Duodenal mucosa (tissue), 2 donors: ENCODE data around the gene SCAMP5.

Experiments used
- H3K27ac ChIP-seq: one replicate; pipeline ENCODE4 v1.7.0; 2013; ENCODE audit warnings: low read depth, low read length
- H3K27me3 ChIP-seq, 2 donors: one replicate each; pipeline ENCODE4 v1.7.0; 2013; ENCODE audit warnings: low read length in 2 of 2, control low read depth in 1 of 2; ENCODE audit not compliant: insufficient read depth in 2 of 2, control insufficient read depth in 1 of 2
- H3K36me3 ChIP-seq, 2 donors: one replicate each; pipeline ENCODE4 v1.7.0; 2013; ENCODE audit warnings: low read length in 2 of 2, control low read depth in 1 of 2; ENCODE audit not compliant: insufficient read depth in 2 of 2, control insufficient read depth in 1 of 2
- H3K4me1 ChIP-seq, 2 donors: one replicate each; pipeline ENCODE4 v1.7.0; 2013; ENCODE audit warnings: low read length in 2 of 2, control low read depth in 1 of 2; ENCODE audit not compliant: insufficient read depth in 2 of 2, control insufficient read depth in 1 of 2
- H3K4me3 ChIP-seq, 2 donors: one replicate each; pipeline ENCODE4 v1.7.0; 2013; ENCODE audit warnings: low read length in 2 of 2, low read depth in 1 of 2
- H3K9ac ChIP-seq, 2 donors: one replicate each; pipeline ENCODE4 v1.7.0; 2013; ENCODE audit warnings: low read length in 2 of 2, low read depth in 1 of 2
- H3K9me3 ChIP-seq, 2 donors: one replicate each; pipeline ENCODE4 v1.7.0; 2013; ENCODE audit warnings: low read length in 2 of 2, control low read depth in 1 of 2; ENCODE audit not compliant: control insufficient read depth in 1 of 2

SCAMP5 gene

DNA sequence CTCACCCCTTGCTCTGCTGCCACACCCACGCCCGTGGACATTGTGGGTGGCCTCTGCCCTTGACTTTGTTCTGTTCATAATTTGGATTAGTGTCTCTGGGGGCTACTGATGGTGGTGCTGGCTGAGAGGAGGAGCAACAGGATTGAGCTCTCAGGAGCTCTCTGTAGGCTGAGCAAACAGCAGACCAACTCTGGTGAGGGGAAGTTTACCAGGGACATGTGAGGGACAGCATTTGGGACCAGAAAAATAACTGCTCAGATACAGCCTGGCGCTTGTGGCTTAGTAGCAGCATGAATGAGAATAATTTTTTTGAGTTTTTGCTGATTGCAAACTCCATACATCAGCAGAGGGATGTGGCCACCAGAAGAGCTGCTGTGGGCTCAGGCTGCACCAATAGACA, 42.9 kb downstream of the SCAMP5 start:
- Histone ChIP-seq H3K4me1 (peaks cover 25 to 35% of the 10 kb centered on the region in 2 donors), H3K4me3 (no peak overlapping the region), H3K9me3 (no peaks in the 10 kb centered on the region), H3K27ac (no peak overlapping the region), H3K27me3 (no peaks in the 10 kb centered on the region), H3K36me3 (no peaks in the 10 kb centered on the region), H3K9ac (no peak overlapping the region)

- Histone ChIP-seq H3K9ac (peak overlapping the region; percentile 43 to 55), H3K27me3 (no peaks in the 10 kb centered on the region), H3K27ac (peak overlapping the region; percentile 81), H3K9me3 (no peaks in the 10 kb centered on the region), H3K4me1 (peaks cover 54 to 63% of the 10 kb centered on the region in 2 donors), H3K4me3 (peak overlapping the region; percentile 13 to 23), H3K36me3 (peaks cover 0 to 2% of the 10 kb centered on the region in 2 donors)
Measured at GRCh38 chr15:75042730-75043508, 47.6 kb downstream of the SCAMP5 start.

- Histone ChIP-seq H3K27me3 (no peaks in the 10 kb centered on the region), H3K9ac (peak overlapping the region; percentile 51 to 55), H3K4me1 (peaks cover 58 to 70% of the 10 kb centered on the region in 2 donors), H3K9me3 (no peaks in the 10 kb centered on the region), H3K4me3 (peak overlapping the region; percentile 13 to 37), H3K36me3 (peaks cover 0 to 5% of the 10 kb centered on the region in 2 donors), H3K27ac (peak overlapping the region; percentile 81)
Measured at GRCh38 chr15:75043509-75044257, 48.3 kb downstream of the SCAMP5 start.

DNA sequence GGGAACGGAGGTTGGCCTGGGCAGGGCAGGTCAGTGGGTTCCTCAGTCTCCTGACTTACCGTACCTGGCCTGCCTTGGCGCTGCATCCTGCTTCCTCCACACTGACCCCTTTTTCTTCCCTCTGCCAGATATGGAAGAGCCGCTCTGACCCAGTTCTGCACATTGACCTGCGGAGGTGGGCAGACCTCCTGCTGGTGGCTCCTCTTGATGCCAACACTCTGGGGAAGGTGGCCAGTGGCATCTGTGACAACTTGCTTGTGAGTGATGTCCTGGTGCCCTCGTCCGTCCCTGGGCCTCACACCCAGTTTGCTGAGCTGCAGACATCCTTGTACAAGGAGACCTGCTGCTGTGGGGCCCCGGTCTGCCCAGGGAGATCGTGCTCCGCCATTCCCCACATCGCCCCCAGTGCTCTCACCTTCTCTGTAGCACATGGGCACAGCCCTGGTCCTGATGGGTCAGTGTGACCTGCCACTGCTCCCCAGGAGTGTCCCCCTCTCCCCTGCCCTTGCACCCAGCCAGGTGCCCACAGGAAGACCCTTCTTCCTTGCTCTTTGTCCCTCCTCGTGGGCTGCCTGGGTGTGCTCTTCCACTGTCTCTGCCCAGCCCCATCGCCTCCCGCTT, 49.0 kb downstream of the SCAMP5 start:
- Histone ChIP-seq H3K27me3 (no peaks in the 10 kb centered on the region), H3K27ac (peak overlapping the region; percentile 81), H3K4me3 (peak overlapping the region; percentile 13 to 37), H3K4me1 (peaks cover 65 to 77% of the 10 kb centered on the region in 2 donors), H3K9ac (peak overlapping the region in 1 of 2 donors; percentile 51), H3K36me3 (peaks cover 0 to 8% of the 10 kb centered on the region in 2 donors), H3K9me3 (no peaks in the 10 kb centered on the region)

DNA sequence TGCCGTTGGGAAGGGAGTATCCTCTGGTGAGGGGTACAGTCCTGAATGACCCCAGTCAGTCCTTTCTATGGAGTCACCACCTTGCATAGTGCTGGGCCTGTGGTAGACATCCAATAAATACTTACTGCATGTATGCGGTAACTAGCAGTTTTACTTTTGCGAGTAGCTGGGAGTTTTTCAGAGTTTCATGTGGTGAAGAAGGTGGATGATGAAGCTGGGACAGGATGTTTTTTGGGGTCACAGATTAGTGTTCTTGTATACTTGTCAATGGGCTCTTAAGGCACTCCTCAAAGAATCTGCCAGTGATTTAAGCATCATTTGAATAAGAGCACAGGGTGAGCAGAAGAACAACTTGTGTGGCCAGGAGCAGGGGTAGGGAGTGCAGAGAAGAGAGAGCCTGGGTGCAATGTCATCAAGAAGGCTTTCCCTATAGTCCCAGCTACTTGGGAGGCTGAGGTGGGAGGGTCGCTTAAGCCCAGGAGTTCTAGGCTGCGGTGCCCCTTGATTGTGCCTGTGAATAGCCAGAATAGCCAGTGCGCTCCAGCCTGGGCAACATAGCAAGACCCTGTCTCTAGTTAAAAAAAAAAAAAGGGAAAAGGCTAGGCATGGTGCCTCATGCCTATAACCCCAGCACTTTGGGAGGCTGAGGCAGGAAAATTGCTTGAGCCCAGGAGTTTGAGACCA, 50.1 kb downstream of the SCAMP5 start:
- Histone ChIP-seq H3K27ac (no peak overlapping the region), H3K27me3 (no peaks in the 10 kb centered on the region), H3K9me3 (no peaks in the 10 kb centered on the region), H3K9ac (peak overlapping the region in 1 of 2 donors; percentile 37), H3K4me1 (peaks cover 76 to 84% of the 10 kb centered on the region in 2 donors), H3K36me3 (peaks cover 0 to 8% of the 10 kb centered on the region in 2 donors), H3K4me3 (peak overlapping the region in 1 of 2 donors; percentile 13)

DNA sequence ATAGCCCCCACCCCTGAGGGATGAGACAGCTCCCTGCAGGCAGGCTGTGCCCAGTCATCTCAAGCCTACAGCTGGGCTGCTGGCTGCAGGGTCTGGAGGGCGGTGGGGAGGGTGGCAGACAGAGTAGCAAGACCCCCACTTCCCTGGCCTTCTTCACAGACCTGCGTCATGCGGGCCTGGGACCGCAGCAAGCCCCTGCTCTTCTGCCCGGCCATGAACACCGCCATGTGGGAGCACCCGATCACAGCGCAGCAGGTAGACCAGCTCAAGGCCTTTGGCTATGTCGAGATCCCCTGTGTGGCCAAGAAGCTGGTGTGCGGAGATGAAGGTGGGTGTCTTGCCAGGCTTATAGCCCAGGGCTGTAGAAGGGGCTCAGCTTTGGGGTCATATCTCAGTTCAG, 53.0 kb downstream of the SCAMP5 start:
- H3K9me3 ChIP-seq = no peaks in the 10 kb centered on the region
- peak overlapping the region in 1 of 2 donors; percentile 16 for H3K9ac ChIP-seq
- no peak overlapping the region for H3K4me3 ChIP-seq
- H3K27me3 ChIP-seq = no peaks in the 10 kb centered on the region
- H3K27ac ChIP-seq = no peak overlapping the region
- H3K36me3 ChIP-seq = peaks cover 0 to 8% of the 10 kb centered on the region in 2 donors
- peaks cover 76% of the 10 kb centered on the region in 2 donors for H3K4me1 ChIP-seq

DNA sequence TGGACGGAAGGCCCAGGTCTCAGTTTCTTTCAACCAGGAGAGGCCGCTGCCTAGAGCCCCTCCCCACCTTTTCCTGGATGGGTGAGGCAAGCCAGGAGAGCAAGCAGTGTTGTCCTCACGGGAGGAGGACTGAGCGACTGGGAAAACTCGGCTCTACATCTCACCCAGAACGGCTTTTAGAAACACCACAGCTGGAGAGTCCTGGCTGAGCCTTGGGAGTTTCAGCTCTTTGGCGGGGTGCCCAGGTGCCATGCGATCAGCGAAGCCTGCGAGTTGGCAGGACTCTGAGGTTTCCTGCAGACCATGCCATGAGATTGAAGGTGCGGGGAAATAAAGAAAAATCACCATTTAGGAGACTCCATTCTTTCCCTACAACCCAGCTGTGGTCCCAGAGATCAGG, 54.0 kb downstream of the SCAMP5 start:
- no peak overlapping the region for H3K4me3 ChIP-seq
- H3K27ac ChIP-seq = no peak overlapping the region
- no peak overlapping the region for H3K9ac ChIP-seq
- H3K9me3 ChIP-seq = no peaks in the 10 kb centered on the region
- H3K27me3 ChIP-seq = no peaks in the 10 kb centered on the region
- peaks cover 71 to 74% of the 10 kb centered on the region in 2 donors for H3K4me1 ChIP-seq
- peaks cover 0 to 7% of the 10 kb centered on the region in 2 donors for H3K36me3 ChIP-seq

GRCh38 chr15:75050283-75050682, 54.9 kb downstream of the SCAMP5 start:
- no peak overlapping the region for H3K9ac ChIP-seq
- H3K36me3 ChIP-seq = peaks cover 0 to 6% of the 10 kb centered on the region in 2 donors
- no peak overlapping the region for H3K4me3 ChIP-seq
- H3K9me3 ChIP-seq = no peaks in the 10 kb centered on the region
- no peaks in the 10 kb centered on the region for H3K27me3 ChIP-seq
- H3K27ac ChIP-seq = no peak overlapping the region
- peaks cover 68 to 71% of the 10 kb centered on the region in 2 donors for H3K4me1 ChIP-seq

GRCh38 chr15:75051191-75051608, 55.8 kb downstream of the SCAMP5 start:
- peaks cover 0 to 6% of the 10 kb centered on the region in 2 donors for H3K36me3 ChIP-seq

More at GRCh38 chr15:75051191-75051608, 55.8 kb downstream of the SCAMP5 start:
- Histone ChIP-seq H3K4me3 (no peak overlapping the region), H3K9me3 (no peaks in the 10 kb centered on the region), H3K4me1 (peaks cover 62% of the 10 kb centered on the region in 2 donors), H3K9ac (no peak overlapping the region), H3K27ac (no peak overlapping the region), H3K27me3 (no peaks in the 10 kb centered on the region)
